GM06990 (cell line): ENCODE data around the gene UGGT2.
A peak's percentile ranks its signal among the peaks of the same experiment; 100 is the strongest.

ENCODE experiments used
- DNase-seq: peaks from one replicate; pipeline ENCODE4 v3.0.0-alpha.2; 2011; ENCODE audit not compliant: insufficient read length; ENCODE audit errors: extremely low read depth
- H3K27me3 ChIP-seq: replicated peaks from 2 replicates; pipeline ENCODE4 v1.6.0; 2011; ENCODE audit warnings: low read length; ENCODE audit not compliant: control insufficient read depth, insufficient read depth
- H3K36me3 ChIP-seq: 2 replicates; pipeline ENCODE4 v1.5.1; 2011; ENCODE audit warnings: low read length; ENCODE audit not compliant: control insufficient read depth, insufficient read depth
- H3K4me3 ChIP-seq: replicated peaks from 2 replicates; pipeline ENCODE4 v1.5.1; 2011; ENCODE audit warnings: low read depth, mild to moderate bottlenecking, control low read depth, low read length
- TF ChIP-seq, protein P1 (sequence below): IDR thresholded peaks from 2 replicates; pipeline ENCODE4 v1.5.1; 2011; ENCODE audit warnings: low read length, control low read depth, mild to moderate bottlenecking, inconsistent platforms; ENCODE audit not compliant: insufficient read depth, poor library complexity, severe bottlenecking

UGGT2 gene

GRCh38 chr13:95841894-95842293, 211.3 kb downstream of the UGGT2 start:
- no peaks in the 10 kb centered on the region for H3K36me3 ChIP-seq
- no peak overlapping the region for H3K4me3 ChIP-seq
- no peaks in the 10 kb centered on the region for H3K27me3 ChIP-seq
- TF ChIP-seq, protein P1, sequence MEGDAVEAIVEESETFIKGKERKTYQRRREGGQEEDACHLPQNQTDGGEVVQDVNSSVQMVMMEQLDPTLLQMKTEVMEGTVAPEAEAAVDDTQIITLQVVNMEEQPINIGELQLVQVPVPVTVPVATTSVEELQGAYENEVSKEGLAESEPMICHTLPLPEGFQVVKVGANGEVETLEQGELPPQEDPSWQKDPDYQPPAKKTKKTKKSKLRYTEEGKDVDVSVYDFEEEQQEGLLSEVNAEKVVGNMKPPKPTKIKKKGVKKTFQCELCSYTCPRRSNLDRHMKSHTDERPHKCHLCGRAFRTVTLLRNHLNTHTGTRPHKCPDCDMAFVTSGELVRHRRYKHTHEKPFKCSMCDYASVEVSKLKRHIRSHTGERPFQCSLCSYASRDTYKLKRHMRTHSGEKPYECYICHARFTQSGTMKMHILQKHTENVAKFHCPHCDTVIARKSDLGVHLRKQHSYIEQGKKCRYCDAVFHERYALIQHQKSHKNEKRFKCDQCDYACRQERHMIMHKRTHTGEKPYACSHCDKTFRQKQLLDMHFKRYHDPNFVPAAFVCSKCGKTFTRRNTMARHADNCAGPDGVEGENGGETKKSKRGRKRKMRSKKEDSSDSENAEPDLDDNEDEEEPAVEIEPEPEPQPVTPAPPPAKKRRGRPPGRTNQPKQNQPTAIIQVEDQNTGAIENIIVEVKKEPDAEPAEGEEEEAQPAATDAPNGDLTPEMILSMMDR = no peak
- DNase-seq = no peak

GRCh38 chr13:95834134-95834765, 219.0 kb downstream of the UGGT2 start:
- TF ChIP-seq, protein P1 = peak; percentile 88
- peak; percentile 13 for DNase-seq
- Histone ChIP-seq H3K36me3 (no peaks in the 10 kb centered on the region), H3K27me3 (no peaks in the 10 kb centered on the region), H3K4me3 (no peak overlapping the region)

- TF ChIP-seq, protein P1 = no peak
- DNase-seq = no peak
- no peaks in the 10 kb centered on the region for H3K27me3 ChIP-seq
- no peaks in the 10 kb centered on the region for H3K36me3 ChIP-seq
- no peak overlapping the region for H3K4me3 ChIP-seq
These were observed 219.5 kb downstream of the UGGT2 start for GRCh38 chr13:95833719-95834118.

DNA sequence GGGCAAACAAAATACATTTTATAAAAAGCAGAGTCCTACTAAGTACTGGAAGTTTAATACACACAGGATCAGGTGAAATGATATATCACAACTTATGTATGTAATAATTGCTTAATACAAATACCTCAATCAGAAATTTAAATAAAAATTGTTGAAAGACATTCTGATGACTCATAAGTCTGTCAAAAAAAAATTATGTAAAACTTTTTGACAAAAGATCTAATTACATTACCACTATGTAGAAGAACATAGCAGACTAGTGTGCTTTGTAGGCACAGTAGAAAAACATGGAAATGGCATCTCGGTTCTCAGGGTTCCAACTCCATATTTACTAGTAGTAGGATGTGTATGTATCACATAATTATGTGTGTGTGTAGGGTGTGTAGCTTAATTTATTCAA, 220.1 kb downstream of the UGGT2 start:
- TF ChIP-seq, protein P1 = no peak
- Histone ChIP-seq H3K27me3 (no peaks in the 10 kb centered on the region), H3K4me3 (no peak overlapping the region), H3K36me3 (no peaks in the 10 kb centered on the region)
- no peak for DNase-seq

DNA sequence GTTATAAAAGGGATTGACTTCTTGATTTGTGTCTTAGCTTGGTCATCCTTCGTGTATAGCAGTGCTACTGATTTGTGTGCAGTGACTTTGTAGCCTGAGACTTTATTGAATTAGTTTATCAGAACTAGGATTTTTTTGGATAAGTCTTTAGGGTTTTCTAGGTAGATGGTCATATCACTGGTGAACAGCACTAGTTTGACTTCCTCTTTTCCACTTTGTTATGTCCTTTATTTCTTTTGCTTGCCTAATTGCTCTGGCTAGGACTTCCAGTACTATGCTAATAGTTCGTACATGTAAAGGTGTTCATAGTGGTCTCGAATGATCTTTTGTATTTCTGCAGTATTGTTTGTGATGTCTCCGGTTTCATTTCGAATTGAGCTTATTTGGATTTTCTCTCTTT, 230.9 kb downstream of the UGGT2 start:
- Histone ChIP-seq H3K36me3 (peaks cover 1% of the 10 kb centered on the region; the same call in 1 of the 2 replicates), H3K4me3 (no peak overlapping the region), H3K27me3 (no peaks in the 10 kb centered on the region)
- no peak for DNase-seq
- TF ChIP-seq, protein P1 = no peak

DNA sequence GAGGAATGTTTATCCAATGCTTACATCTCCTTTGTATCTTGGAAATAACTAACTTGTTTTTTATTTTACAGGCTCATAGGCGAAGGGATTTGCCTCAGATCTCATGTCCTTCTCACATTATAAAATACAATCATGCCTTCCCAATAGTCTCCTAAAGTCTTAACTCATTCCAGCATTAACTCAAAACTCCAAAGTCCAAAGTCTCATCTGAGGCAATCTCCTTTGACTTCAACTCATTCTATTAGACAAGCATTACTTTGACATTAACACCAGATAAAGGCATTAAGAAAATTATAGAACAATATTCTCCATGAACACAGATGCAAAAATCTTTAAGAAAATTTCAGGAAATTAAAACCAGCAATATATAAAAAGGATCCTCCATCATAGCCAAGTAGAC, 238.7 kb downstream of the UGGT2 start:
- TF ChIP-seq, protein P1 = no peak
- peaks cover 1% of the 10 kb centered on the region for H3K36me3 ChIP-seq
- H3K4me3 ChIP-seq = no peak overlapping the region
- no peaks in the 10 kb centered on the region for H3K27me3 ChIP-seq
- no peak for DNase-seq
